Activated CD8-positive, alpha-beta memory T cell treated with anti-CD3 and anti-CD28 coated beads for 1 hour (primary cell): ENCODE measurements around the gene FAM98A.
A peak's percentile ranks its signal among the peaks of the same experiment; 100 is the strongest.

Source experiments
- DNase-seq, 2 donors: peaks; one replicate each; pipeline ENCODE4 v3.0.0-alpha.2; 2020; ENCODE audit warnings: low read depth in 1 of 2; ENCODE audit errors: extremely low read depth in 1 of 2

Gene FAM98A

DNA sequence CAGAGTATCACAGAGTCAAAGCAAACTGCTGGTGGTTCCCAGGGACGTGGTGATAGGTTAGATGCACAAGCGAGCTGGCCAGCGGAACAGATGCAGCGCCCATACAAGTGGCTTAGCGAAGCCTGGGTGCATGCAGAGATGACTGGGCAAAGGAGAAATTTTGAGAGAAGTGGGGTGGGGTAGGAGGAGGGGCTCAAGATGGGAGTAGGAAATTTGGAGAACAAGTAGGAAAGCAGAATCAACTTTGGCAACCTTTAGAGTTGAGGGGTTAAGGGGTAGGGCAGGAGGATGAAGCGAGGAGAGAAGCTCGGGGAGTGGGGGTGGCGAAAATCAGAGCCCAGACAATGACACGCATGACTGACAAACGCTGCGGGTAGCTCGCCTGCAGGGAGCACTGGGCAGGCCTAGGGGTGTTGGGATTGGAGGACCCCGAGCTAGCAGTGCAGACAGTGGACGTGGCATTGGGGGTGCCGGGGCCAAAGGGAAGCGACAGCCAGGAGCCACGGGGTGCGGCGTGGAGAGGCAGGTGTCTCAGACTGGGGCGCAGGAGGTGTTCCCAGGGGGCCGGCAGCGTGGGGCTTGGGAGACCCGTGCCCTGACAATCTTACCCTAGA lies 431 bp downstream of the FAM98A start:
- peak in 1 of 2 donors; percentile 3 for DNase-seq

DNA sequence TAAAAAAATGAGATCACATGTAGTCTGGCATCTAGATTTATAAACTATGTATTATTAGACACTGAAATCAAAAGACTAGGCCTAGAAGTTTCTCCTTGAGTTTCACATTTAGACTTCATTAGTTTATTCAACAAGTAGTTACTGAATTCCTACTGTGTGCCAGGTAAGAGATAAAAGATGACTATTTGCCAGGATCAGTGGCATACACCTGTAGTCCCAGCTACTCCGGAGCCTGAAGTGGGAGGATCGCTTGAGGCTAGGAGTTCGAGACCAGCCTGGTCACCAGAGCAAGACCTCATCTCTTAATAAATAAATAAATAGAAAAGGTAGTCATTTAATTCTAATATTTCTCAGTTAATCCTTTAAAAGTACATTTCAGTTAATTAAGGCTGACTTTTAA lies 2.1 kb downstream of the FAM98A start:
- DNase-seq = no peak

DNA sequence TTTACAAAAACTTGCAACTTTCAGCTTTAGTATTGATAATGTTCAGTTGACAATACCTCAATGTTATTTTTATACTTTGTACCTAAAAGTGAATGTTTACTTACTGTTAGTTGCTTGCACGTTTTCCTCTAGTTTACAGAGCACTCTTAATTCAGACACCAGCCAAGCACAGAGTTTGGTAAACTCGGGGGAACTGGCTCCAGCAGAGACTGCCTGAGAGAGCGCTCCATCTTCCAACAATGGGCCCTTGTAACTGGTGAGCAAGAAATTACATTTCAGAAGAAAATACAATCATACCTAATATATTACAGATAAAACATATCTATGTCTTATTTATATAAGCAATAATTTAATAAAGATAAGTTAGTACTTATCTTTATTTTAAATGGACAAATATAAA lies 3.7 kb downstream of the FAM98A start:
- no peak for DNase-seq

DNA sequence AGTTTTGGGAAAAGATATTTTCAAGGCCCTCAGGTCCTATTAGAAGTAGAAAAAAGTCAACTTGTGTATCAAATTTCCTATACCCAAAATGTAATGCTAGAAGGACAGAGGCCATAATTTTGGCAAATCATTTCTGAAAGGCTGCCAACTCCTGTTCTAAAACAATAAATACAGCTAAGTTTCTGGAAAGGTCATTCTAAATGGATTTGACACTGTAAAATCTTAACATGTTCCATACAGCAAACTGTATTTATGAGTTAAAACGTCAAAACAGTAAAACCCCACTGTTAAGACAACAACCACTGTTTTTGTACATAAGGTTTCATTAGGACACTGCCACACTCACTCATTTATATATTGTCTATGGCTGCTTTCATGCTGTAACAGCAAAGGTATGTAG lies 9.7 kb downstream of the FAM98A start:
- no peak for DNase-seq

DNA sequence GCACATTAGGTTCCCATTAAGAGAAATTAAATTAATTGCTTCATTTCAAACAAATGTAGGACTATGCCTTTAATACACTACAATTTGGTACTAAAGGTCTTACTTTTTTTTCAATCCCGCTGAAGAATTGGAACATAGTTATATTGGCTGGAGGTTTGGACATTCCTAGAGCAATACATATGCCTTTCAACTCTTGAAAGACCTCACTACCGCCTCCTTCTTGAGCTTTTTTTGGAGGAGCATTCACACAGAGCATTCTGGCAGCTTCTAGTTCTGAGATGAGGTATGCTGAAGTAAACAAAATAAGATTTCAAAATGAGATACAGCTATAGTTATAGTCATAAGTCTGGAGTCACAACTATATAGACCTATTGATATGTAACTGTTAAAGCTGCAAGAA lies 10.9 kb downstream of the FAM98A start:
- no peak for DNase-seq

DNA sequence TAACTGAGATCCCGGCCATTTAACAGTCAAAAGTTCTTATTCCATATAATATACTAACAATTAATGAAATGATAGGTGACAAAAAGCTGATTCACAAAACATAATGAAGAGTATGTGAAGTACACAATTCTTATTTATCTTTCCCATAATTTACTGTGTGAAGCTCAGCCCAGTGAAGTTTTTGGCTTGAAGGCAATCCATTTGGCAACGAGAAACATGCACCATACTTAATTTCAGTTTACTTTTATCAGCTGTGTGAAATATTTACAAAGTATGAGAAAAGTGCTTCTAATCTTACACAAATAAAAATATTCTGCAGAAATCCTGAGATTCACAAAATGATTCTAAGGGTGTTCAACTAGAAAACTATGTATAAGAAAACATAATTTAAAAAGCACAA lies 12.3 kb downstream of the FAM98A start:
- no peak for DNase-seq

DNA sequence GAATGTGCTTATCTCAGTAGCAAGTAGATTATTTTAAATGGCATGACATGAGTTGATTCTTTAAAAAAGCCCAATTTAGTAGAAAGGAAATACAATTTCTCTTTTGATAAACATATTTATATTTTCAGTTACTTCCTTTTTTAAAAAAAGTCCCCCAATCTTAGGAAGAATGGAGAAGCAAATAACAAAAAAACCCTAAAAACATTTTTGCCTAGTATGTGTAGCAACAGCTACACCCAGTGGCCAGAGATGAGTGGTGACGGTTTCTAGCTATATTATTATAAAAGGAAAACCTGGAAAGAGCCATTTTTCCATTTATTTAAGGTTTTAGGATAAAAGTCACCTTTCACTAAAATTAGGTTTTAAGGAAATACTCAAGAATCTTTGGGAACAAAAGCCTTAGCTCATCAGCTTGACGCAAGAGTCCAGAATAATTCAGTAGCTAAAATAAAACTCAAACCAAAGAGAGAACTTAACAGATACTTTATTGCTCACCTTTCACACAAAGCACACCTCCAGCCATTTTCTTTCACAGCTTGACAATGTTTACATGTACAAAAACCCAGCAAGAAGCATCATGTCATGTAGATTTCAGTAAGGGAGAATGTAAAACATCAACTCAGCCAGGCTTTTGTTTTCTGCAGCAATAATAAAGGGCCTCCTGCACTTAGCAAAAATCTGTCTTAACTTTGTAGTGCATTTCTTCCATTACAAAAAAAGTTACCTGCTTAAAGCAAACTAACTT lies 15.7 kb downstream of the FAM98A start:
- no peak for DNase-seq

DNA sequence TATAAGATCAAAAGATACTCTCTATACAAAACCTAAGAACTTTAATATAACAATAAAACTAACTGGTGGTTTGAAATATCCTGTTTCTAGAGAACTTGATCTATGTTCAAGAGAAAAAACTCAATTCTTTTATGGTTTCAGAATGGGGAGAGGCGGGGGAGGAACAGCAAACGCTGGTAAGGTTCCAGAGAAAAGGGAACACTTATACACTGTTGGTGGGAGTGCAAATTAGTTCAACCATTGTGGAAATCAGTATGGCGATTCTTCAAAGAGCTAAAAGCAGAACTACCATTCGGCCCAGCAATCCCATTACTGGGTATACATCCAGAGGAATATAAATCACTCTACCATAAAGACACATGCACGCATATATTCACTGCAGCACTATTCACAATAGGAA lies 17.2 kb downstream of the FAM98A start:
- DNase-seq = no peak

DNA sequence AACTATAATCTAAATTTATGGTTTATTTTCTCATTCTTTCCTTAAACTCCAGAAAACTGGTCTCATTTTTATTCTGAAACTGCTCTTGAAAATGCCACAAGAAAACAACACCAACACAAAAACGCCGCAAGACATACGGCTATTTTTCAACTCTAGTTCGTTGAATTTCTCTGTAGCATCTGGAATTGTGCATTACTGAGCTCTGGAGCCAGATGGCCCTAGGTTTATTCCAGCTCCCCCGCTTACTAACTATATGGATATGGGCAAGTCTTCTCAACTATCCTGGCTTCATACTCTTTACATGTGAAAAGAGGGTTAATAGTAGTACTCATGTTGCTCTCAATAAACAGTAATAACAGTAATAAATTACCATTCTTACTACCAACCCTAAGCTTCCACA lies 19.9 kb downstream of the FAM98A start:
- no peak for DNase-seq

DNA sequence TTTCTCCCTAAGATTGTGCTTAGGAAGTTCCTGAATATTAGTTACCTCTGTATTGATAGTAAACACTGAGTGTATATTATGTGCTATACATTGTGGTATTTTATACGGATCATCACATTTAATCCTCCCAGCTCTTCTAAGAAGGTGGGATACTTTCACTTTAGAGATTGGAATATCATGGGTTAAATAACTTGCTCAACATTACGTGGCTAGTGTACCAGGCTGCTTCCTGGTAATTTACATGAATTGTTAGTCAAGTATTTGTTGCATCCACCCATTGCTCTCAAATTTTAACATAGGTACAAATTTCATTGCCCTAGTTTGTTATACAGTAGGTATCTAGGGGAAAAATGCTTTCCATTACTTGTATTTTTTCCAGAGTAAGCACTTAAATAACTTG lies 21.4 kb downstream of the FAM98A start:
- no peak for DNase-seq

DNA sequence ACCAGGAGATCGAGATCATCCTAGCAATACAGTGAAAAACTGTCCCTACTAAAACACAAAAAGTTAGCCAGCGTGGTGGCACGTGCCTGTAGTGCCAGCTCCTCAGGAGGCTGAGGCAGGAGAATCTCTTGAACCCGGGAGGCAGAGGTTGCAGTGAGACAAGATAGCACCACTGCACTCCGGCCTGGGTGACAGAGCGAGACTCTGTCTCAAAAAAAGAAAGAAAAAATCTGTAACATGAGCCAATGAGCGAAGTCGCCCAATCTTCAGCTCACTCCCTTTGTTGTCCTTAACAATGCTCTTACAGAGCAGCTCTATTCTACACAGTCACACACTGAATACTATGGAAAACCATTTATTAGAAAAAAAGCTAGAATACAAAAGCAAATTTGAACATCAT lies 22.0 kb downstream of the FAM98A start:
- DNase-seq = no peak

DNA sequence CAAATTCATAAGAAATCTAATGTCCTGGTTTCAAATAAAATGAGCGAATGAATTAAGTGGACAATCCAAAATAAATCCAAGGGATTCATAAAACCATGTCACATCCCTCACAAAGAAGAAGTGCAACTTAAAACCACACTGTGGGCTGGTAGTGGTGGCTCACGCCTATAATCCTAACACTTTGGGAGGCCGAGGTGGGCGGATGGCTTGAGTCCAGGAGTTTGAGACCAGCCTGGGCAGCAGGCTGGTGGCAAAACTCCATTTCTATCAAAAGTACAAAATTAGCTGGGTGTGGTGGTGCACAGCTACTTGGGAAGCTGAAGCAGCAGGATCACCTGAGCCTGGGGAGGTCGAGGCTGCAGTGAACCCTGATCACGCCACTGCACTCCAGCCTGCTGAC lies 25.4 kb downstream of the FAM98A start:
- no peak for DNase-seq

DNA sequence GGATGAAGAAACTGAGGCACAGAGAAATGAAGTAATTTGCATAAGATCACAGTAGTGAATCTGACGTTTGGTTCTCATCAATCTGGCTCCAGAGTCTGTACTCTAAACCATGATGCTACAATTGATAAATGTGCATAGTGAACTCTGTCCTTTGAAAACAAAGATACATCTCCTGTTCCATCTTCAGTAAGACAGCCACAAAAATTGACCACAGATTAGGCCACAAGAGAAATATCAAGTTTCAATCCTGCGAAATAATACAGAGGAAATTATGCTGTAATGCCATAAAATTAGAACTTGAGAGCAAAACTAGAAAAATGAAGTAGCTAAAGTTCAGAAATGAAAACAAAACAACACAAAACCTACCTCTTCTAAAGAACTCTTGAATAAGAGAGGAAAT lies 28.4 kb downstream of the FAM98A start:
- no peak for DNase-seq

DNA sequence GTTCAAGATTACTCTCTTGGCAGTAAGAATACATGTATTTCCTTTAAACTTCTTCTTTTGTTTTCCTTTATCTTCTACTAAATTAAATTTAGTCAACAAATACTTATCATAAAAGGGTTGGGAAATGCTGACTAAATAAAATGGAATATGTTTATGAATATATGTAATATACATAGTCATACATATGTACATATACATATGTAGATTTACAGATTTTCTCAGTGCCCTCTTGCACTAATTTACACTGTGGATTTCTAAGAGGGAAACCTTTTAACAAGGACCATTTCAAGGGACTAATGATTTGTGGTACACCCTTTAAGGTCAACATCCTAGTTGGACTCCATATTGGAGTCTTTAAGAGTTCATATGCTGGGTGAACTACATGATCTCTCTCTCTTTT lies 37.2 kb downstream of the FAM98A start:
- DNase-seq = no peak

DNA sequence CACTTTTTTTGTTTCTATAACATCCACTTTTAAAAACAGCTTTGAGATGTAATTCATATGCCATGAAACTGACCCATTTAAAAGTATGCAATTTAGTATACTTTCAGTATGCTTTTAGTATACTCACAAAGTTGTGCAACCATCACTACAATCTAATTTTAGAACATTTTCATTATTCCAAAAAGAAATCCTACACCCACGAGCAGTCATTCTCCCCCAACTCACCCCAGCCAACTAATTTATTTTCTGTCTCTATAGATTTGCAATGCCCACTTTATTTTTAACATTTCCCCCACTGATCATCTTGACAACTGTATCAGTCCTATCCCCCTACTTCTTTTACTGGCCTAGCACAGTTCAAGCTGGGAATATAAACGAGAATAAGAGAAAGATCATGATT lies 39.1 kb downstream of the FAM98A start:
- DNase-seq = no peak

DNA sequence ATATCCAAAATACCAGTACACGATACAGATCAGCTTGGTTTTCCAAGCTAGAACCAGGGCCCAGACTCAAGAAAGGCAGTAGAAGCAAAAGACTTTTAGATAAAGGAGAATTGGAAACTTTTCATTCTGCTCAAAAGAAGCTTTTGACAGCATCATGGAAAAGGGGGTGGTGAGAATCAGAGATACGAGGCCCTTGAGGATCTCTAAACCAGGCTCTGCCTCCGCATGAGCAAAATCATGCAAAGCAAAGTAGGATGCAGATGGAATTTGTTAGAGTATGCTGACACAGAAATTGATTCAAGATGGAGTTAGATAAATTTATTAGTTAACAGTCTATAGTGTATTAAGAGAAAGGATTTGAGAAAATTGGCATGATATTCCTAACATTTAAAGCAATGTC lies 39.8 kb downstream of the FAM98A start:
- DNase-seq = no peak

DNA sequence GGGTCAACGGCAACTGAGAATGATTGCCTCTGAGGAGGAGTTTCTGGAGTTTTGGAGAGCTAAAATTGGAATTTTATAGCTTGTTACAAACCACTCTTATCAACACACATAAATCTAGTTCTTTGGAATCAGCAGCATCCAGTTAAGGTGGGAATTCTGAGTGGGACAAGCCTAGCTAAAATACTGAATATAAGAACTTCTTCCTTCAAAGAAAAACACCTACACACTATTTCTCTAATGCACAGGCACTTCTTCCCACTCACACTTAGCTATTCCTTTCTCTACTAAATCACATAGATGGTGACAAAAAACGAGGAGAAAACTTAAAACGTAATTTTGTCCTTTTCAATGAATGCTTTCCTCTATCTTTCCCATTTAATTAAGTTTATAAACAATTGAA lies 43.4 kb downstream of the FAM98A start:
- no peak for DNase-seq

DNA sequence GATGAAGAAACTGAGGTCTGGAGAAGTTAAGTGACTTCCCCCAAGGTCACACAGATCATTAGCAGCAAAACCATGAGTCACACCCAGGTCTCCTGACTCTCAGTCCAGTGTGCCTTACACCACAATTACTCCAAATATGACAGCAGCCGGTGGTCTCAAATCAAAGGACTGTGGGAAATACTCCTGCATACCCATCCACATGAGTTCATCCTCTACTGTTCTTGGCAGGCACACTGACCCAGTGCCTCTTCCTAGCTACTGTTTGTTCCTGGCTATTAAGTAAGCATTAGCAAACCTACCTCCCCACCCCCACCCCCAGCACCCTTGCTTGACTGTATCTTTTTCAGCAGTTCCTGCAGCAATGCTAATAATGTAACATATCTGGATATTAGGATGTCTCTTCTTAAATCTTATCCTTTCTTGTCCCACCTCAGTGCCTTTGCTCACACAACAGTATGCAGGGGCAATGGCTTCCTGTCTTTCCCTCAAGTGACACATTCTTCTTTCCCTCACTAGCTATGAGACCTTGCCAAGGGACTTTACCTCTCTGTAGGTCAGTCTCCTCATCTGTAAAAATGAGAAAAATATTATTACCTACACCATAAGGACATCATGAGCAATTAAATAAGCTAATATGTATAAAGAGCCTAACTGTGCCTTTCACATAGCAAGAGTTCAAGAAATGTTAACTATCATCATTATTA lies 46.2 kb downstream of the FAM98A start:
- DNase-seq = no peak

DNA sequence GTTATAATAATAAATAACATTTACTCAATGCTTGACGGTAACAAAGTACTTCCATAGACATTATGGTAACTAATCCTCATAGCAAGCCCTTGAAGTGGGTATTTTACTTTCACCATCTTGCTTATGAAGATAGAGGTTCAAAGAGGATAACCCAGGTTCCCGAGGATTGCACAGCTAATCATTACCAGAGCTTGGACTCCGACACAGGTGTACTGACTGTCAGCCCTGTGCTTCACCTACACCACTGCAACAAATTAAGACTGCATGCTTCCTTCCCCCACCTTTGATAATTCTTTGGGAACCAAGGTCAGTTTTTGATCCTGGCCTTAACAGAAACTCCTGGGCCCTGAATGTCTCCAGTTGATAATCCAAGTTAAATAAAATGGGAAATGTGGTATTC lies 48.9 kb downstream of the FAM98A start:
- no peak for DNase-seq

DNA sequence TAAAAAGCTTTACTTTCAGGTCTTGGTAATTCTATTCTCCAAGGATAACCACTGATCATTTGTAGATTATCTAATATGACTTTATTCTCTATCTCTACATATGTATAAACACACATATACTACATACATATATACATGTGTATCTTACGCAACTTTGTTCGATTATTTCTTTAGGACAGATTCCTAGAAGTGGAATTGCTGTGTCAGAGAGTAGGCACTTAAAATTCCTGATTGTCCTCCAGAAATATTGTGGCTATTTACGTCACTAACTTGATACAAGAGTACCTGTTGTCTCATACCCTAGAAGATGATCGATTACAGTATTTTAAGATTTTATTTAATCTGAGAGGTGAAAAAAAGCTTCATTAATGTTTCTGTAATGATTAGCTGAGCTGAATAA lies 57.9 kb downstream of the FAM98A start:
- DNase-seq = no peak

DNA sequence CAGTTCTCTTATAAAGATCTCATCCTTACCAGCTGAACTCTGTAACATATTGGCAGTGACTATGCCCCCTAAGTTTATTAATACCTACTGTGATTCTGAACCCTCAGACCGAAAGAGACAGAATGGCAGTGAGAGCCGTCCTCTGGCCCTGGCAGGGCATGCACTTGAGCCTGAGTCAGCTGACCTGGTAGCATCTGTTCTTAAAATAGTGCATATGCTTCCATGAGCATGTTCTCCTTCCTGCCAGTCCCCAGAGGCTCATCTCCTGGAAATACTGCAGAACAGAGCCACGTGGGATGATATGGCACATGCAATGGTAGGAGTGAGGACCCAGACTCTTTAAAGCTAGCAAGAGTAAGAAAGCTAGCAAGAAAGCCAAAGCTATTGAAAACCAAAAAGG lies 63.7 kb downstream of the FAM98A start:
- no peak for DNase-seq
